ENCODE measurements around the gene EHD4.

DNA sequence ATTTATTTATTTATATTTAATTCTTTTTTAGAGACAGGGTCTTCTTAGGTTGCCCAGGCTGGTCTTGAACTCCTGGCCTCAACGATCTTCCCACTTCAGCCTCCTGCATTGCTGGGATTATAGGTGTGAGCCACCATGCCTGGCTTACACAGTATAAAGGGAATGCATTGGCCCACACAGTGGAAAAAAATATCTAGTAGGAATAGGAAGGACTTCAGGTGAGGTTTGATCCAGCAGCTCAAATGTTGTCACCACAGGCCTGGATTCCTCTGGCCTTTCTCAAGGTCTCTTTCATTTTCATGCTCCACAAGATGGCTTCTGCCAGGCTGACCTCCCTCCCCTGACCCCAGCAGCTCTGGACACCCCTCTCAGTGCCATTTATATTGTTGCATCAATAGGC lies 76.4 kb downstream of the EHD4 start:
- TF ChIP-seq, protein P1, sequence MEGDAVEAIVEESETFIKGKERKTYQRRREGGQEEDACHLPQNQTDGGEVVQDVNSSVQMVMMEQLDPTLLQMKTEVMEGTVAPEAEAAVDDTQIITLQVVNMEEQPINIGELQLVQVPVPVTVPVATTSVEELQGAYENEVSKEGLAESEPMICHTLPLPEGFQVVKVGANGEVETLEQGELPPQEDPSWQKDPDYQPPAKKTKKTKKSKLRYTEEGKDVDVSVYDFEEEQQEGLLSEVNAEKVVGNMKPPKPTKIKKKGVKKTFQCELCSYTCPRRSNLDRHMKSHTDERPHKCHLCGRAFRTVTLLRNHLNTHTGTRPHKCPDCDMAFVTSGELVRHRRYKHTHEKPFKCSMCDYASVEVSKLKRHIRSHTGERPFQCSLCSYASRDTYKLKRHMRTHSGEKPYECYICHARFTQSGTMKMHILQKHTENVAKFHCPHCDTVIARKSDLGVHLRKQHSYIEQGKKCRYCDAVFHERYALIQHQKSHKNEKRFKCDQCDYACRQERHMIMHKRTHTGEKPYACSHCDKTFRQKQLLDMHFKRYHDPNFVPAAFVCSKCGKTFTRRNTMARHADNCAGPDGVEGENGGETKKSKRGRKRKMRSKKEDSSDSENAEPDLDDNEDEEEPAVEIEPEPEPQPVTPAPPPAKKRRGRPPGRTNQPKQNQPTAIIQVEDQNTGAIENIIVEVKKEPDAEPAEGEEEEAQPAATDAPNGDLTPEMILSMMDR (IDR thresholded peaks at IDR 0.05; ENCODE audit: low read length) = no peak
- no peak for TF ChIP-seq EZH2 (optimal IDR thresholded peaks at IDR 0.05; ENCODE audit: low read depth, low read length)

Measured in MM.1S (cell line).